ENCODE data around the gene LGALS16. TPM values are rescaled to one million over a fixed set of nuclear protein-coding genes. Genes with fewer than 3 reads are reported as not detected.

Gene LGALS16
- total and polyA plus RNA-seq, 2 experiments from 2014 or later, result not detected

DNA sequence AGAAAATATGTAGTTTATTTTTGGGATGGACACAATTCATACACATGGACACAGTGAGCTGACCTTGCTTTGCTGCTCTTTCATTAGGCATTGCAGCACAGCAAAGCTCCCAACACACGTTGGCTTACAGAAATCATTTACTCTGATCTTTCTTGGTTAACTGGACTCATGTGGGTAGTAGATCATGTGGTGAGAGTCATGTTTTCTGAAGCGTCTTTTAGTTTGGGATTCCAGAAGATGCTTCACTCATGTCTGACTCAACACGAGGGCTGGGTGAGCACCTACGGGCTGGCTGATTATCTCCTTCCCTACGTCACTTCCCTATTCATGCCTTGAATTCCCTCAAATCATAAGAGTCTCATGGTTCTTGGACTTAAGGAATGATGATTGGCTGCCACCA lies 12.1 kb upstream of the LGALS16 start:
- Histone ChIP-seq H3K27me3 (no peaks in the 10 kb centered on the region), H3K9me3 (ENCODE audit: low read depth) (no peaks in the 10 kb centered on the region), H3K4me1 (ENCODE audit: low read depth) (no peaks in the 10 kb centered on the region), H3K27ac (no peak overlapping the region), H3K4me3 (no peak overlapping the region), H3K36me3 (no peaks in the 10 kb centered on the region)
- TF ChIP-seq CTCF (IDR thresholded peaks at IDR 0.05; ENCODE audit: low read depth, low read length), result no peak
- no peak for DNase-seq (ENCODE audit: low read depth in 1 of 2, low spot score in 1 of 2)

DNA sequence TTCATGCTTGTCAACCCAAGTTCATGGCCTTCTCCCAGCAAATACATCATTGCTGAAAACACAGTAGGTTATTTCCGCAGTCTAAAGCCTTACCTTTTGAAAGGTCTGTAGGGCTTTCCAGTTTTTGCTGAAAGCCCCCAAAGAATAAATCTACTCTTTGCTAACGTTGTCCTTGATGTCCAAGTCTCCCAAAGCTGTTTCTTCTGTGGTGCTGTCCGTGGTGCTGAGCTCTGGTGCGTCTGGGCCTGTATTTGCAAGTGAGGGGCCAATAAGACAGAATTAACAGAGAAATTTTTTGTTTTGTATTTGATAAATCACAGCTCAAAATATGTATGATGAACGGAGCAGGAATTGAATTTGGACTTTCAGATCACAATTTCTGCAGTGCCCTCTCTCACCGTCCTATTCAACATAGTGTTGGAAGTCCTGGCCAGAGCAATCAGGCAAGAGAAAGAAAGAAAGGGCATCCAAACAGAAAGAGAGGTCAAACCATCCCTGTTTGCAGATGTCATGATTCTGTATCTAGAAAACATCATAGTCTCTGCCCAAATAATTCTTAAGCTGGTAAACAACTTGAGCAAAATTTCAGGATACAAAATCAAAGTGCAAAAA lies 9.8 kb upstream of the LGALS16 start:
- Histone ChIP-seq H3K27ac (no peak overlapping the region), H3K4me3 (no peak overlapping the region), H3K9me3 (ENCODE audit: low read depth) (no peaks in the 10 kb centered on the region), H3K4me1 (ENCODE audit: low read depth) (no peaks in the 10 kb centered on the region), H3K27me3 (no peaks in the 10 kb centered on the region), H3K36me3 (no peaks in the 10 kb centered on the region)
- TF ChIP-seq CTCF (IDR thresholded peaks at IDR 0.05; ENCODE audit: low read depth, low read length), result no peak
- DNase-seq (ENCODE audit: low read depth in 1 of 2, low spot score in 1 of 2), result peak; percentile 30 to 55

GRCh38 chr19:39647918-39648317 lies 7.8 kb upstream of the LGALS16 start:
- Histone ChIP-seq H3K36me3 (no peaks in the 10 kb centered on the region), H3K27me3 (no peaks in the 10 kb centered on the region), H3K9me3 (ENCODE audit: low read depth) (no peaks in the 10 kb centered on the region), H3K4me1 (ENCODE audit: low read depth) (no peaks in the 10 kb centered on the region), H3K27ac (no peak overlapping the region), H3K4me3 (no peak overlapping the region)
- no peak for TF ChIP-seq CTCF (IDR thresholded peaks at IDR 0.05; ENCODE audit: low read depth, low read length)
- DNase-seq (ENCODE audit: low read depth in 1 of 2, low spot score in 1 of 2), result no peak

- Histone ChIP-seq H3K4me3 (no peak overlapping the region), H3K27ac (no peak overlapping the region), H3K9me3 (ENCODE audit: low read depth) (no peaks in the 10 kb centered on the region), H3K4me1 (ENCODE audit: low read depth) (no peaks in the 10 kb centered on the region), H3K27me3 (peaks cover 2% of the 10 kb centered on the region), H3K36me3 (no peaks in the 10 kb centered on the region)
- no peak for TF ChIP-seq CTCF (IDR thresholded peaks at IDR 0.05; ENCODE audit: low read depth, low read length)
- DNase-seq (ENCODE audit: low read depth in 1 of 2, low spot score in 1 of 2), result no peak
Measured at GRCh38 chr19:39659791-39660190, 4.1 kb downstream of the LGALS16 start.

DNA sequence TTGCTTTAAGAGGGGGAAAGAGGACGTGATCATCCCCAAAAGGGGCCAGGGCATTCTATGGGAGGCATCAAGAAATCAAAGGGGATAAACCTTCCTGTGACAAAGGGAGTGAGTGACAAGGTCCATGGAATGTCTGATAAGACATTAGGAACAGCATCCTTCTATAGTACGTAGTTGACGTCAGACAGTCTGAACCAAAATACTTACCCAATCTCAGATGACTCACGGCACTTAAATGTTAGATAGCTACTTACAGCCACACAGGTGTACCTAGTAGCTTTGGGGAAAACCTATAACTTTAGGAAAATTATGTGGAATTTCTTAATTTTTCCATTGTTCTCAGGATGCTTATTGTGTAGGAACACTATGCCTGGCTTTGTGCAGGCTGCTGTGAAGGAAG lies 4.9 kb downstream of the LGALS16 start:
- Histone ChIP-seq H3K27me3 (peaks cover 2% of the 10 kb centered on the region), H3K4me1 (ENCODE audit: low read depth) (no peaks in the 10 kb centered on the region), H3K36me3 (no peaks in the 10 kb centered on the region), H3K27ac (no peak overlapping the region), H3K4me3 (no peak overlapping the region), H3K9me3 (ENCODE audit: low read depth) (no peaks in the 10 kb centered on the region)
- no peak for DNase-seq (ENCODE audit: low read depth in 1 of 2, low spot score in 1 of 2)
- TF ChIP-seq CTCF (IDR thresholded peaks at IDR 0.05; ENCODE audit: low read depth, low read length), result no peak

Measured in cardiac muscle cell (in vitro differentiated cells and primary cell).